Measurements from ENCODE around the gene RHOA. TPM values are rescaled to one million over a fixed set of nuclear protein-coding genes. Genes with fewer than 3 reads are reported as not detected.
"Not testable (repeated sequence)": the region's sequence is repeated elsewhere in the genome, so short reads cannot be mapped to it uniquely, and the experiment has no call there.

Gene RHOA
- total RNA-seq, 1 donor from 2014 or later = 538 TPM

DNA sequence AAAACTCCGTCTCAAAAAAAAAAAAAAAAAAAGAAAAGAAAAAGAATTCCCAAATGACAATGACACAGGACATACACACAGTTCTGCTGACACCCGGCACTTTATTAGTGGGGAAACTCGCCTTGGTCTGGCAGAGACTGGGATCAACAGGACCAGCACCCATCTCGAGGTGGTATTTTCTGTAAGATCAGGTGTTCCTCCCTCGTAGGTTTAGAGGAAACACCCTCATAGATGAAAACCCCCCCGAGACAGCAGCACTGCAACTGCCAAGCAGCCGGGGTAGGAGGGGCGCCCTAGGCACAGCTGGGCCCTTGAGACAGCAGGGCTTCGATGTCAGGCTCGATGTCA lies 54.7 kb downstream of the RHOA start:
- H3K4me2 ChIP-seq (ENCODE audit: low read length) = peak overlapping the region; percentile 81
- H3K9me3 Mint-ChIP-seq (ENCODE audit: unreplicated experiment); FAIRE-seq; DNase-seq (ENCODE audit: low read depth); H3K27me3 ChIP-seq (ENCODE audit: insufficient read depth, low read length); H3K27me3 Mint-ChIP-seq (ENCODE audit: low read depth, unreplicated experiment); H3K9me3 ChIP-seq (ENCODE audit: insufficient read depth, low read depth, low read length); H2AFZ ChIP-seq (ENCODE audit: low read depth, low read length): not testable (repeated sequence)
- peak overlapping the region; percentile 60 for H3K4me3 ChIP-seq (ENCODE audit: insufficient read depth, low read depth, low read length)
- peaks cover 40% of the 10 kb centered on the region for H3K4me1 ChIP-seq (ENCODE audit: insufficient read depth, low read length)
- H3K9ac ChIP-seq (ENCODE audit: low read length) = peak overlapping the region; percentile 80
- peaks cover 21% of the 10 kb centered on the region for H4K20me1 ChIP-seq (ENCODE audit: insufficient read depth, low read length)
- peaks cover 36% of the 10 kb centered on the region for H3K36me3 ChIP-seq (ENCODE audit: insufficient read depth, low read length)
- peak overlapping the region; percentile 79 for H3K27ac ChIP-seq (ENCODE audit: low read depth, low read length)
- peaks cover 32% of the 10 kb centered on the region for H3K79me2 ChIP-seq (ENCODE audit: insufficient read depth, low read length)
- Mint-ChIP-seq H3K27ac (ENCODE audit: unreplicated experiment) (peak overlapping the region; percentile 50), H3K4me3 (ENCODE audit: unreplicated experiment) (peak overlapping the region; percentile 83), H3K4me1 (ENCODE audit: low read depth, unreplicated experiment) (peaks cover 31% of the 10 kb centered on the region), H3K36me3 (ENCODE audit: low read depth, unreplicated experiment) (peaks cover 23% of the 10 kb centered on the region)

- Histone ChIP-seq H3K9ac (ENCODE audit: low read length) (no peak overlapping the region), H3K79me2 (ENCODE audit: insufficient read depth, low read length) (peaks cover 16% of the 10 kb centered on the region), H3K4me2 (ENCODE audit: low read length) (no peak overlapping the region), H3K27me3 (ENCODE audit: insufficient read depth, low read length) (no peaks in the 10 kb centered on the region), H3K27ac (ENCODE audit: low read depth, low read length) (peak overlapping the region; percentile 11), H2AFZ (ENCODE audit: low read depth, low read length) (no peak overlapping the region), H3K36me3 (ENCODE audit: insufficient read depth, low read length) (peaks cover 10% of the 10 kb centered on the region), H3K4me3 (ENCODE audit: insufficient read depth, low read depth, low read length) (no peak overlapping the region), H3K9me3 (ENCODE audit: insufficient read depth, low read depth, low read length) (no peaks in the 10 kb centered on the region), H4K20me1 (ENCODE audit: insufficient read depth, low read length) (peaks cover 19% of the 10 kb centered on the region), H3K4me1 (ENCODE audit: insufficient read depth, low read length) (peaks cover 27% of the 10 kb centered on the region)
- DNase-seq (ENCODE audit: low read depth) = no peak
- no peak overlapping the region for H3K27ac Mint-ChIP-seq (ENCODE audit: unreplicated experiment)
- peaks cover 12% of the 10 kb centered on the region for H3K36me3 Mint-ChIP-seq (ENCODE audit: low read depth, unreplicated experiment)
- H3K4me1 Mint-ChIP-seq (ENCODE audit: low read depth, unreplicated experiment) = peaks cover 23% of the 10 kb centered on the region
- TF ChIP-seq CTCF (IDR thresholded peaks at IDR 0.05; ENCODE audit: insufficient read depth, low read depth, low read length) (no peak), EZH2 (IDR thresholded peaks at IDR 0.05; ENCODE audit: insufficient read depth, low read length) (no peak)
- H3K27me3 Mint-ChIP-seq (ENCODE audit: low read depth, unreplicated experiment) = no peaks in the 10 kb centered on the region
- no peak for FAIRE-seq
- H3K9me3 Mint-ChIP-seq (ENCODE audit: unreplicated experiment) = no peaks in the 10 kb centered on the region
- peak overlapping the region; percentile 21 for H3K4me3 Mint-ChIP-seq (ENCODE audit: unreplicated experiment)
Measured at GRCh38 chr3:49352890-49353421, 58.8 kb downstream of the RHOA start.

DNA sequence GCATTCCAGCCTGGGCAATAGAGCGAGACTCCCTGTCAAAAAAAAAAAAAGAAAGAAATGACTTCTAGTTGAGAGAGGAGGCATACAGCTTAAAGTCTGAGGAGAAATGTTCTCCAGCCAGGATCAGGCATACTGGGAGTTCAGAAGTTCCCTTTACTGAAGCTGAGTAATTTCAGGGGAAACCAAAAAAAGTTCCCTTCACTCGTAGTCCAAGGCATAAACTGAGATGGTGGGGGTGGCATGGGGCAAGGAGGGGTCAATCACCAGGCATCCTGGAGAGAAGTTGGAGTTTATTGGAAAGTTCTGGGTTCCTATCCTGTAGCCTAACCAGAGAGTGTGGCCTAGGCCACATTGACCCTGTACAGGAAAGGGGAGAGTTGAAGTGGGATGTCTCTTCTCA lies 59.5 kb downstream of the RHOA start:
- Histone ChIP-seq H3K79me2 (ENCODE audit: insufficient read depth, low read length) (peaks cover 12% of the 10 kb centered on the region), H3K9ac (ENCODE audit: low read length) (peak overlapping the region; percentile 14), H3K36me3 (ENCODE audit: insufficient read depth, low read length) (peaks cover 10% of the 10 kb centered on the region), H3K4me2 (ENCODE audit: low read length) (peak overlapping the region; percentile 45), H3K4me3 (ENCODE audit: insufficient read depth, low read depth, low read length) (no peak overlapping the region), H3K27me3 (ENCODE audit: insufficient read depth, low read length) (no peaks in the 10 kb centered on the region), H3K27ac (ENCODE audit: low read depth, low read length) (peak overlapping the region; percentile 39), H2AFZ (ENCODE audit: low read depth, low read length) (no peak overlapping the region), H3K4me1 (ENCODE audit: insufficient read depth, low read length) (peaks cover 24% of the 10 kb centered on the region), H3K9me3 (ENCODE audit: insufficient read depth, low read depth, low read length) (no peaks in the 10 kb centered on the region), H4K20me1 (ENCODE audit: insufficient read depth, low read length) (peaks cover 16% of the 10 kb centered on the region)
- FAIRE-seq = no peak
- H3K27ac Mint-ChIP-seq (ENCODE audit: unreplicated experiment) = peak overlapping the region; percentile 66
- peaks cover 23% of the 10 kb centered on the region for H3K4me1 Mint-ChIP-seq (ENCODE audit: low read depth, unreplicated experiment)
- no peak for TF ChIP-seq CTCF (IDR thresholded peaks at IDR 0.05; ENCODE audit: insufficient read depth, low read depth, low read length)
- peaks cover 12% of the 10 kb centered on the region for H3K36me3 Mint-ChIP-seq (ENCODE audit: low read depth, unreplicated experiment)
- no peaks in the 10 kb centered on the region for H3K9me3 Mint-ChIP-seq (ENCODE audit: unreplicated experiment)
- no peak for DNase-seq (ENCODE audit: low read depth)
- H3K27me3 Mint-ChIP-seq (ENCODE audit: low read depth, unreplicated experiment) = no peaks in the 10 kb centered on the region
- peak overlapping the region; percentile 47 for H3K4me3 Mint-ChIP-seq (ENCODE audit: unreplicated experiment)

All from astrocyte (in vitro differentiated cells and primary cell).